Retinal pigment epithelial cell (primary cell): ENCODE data around the gene SLX4IP.

Source experiments
- DNase-seq: peaks from one replicate; pipeline ENCODE4 v3.0.0-alpha.2; 2010; ENCODE audit warnings: low read depth
- H3K4me3 ChIP-seq: 2 replicates; pipeline ENCODE4 v1.5.1; 2011; ENCODE audit warnings: mild to moderate bottlenecking, low read length, control low read depth, moderate library complexity
- CTCF ChIP-seq: conservative IDR thresholded peaks from 2 replicates; pipeline ENCODE4 v1.5.1; 2011; ENCODE audit warnings: low read depth, low read length, control low read depth, inconsistent platforms

The SLX4IP gene

GRCh38 chr20:10652660-10653261 lies 217.7 kb downstream of the SLX4IP start:
- no peak overlapping the region for H3K4me3 ChIP-seq
- DNase-seq = no peak
- no peak for TF ChIP-seq CTCF

- peak overlapping the region; percentile 19 for H3K4me3 ChIP-seq
- DNase-seq = peak; percentile 92
- TF ChIP-seq CTCF = no peak
Observed at GRCh38 chr20:10653599-10654249, 218.6 kb downstream of the SLX4IP start.

DNA sequence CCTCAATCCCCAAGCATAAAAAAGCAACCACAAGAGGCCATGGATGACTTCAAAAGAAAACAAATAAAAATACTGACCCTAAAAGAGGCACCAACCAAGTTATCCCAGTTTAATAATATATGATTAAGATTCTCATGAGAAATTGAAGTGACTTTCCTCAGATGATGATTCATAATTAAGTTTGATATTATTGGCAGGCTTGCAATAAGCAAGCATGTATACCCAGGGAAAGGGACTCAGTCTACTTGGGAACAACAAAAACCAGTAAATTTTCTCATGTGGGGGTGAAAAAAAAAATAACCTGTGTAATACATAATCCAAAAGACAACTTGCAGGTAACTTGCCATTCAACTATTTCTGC lies 219.1 kb downstream of the SLX4IP start:
- no peak for TF ChIP-seq CTCF
- no peak overlapping the region for H3K4me3 ChIP-seq

GRCh38 chr20:10654630-10655029 lies 219.5 kb downstream of the SLX4IP start:
- no peak for TF ChIP-seq CTCF
- no peak for DNase-seq
- no peak overlapping the region for H3K4me3 ChIP-seq

More for the DNA sequence above, 219.1 kb downstream of the SLX4IP start:
- no peak for DNase-seq

- no peak for DNase-seq
- H3K4me3 ChIP-seq = no peak overlapping the region
- no peak for TF ChIP-seq CTCF
Observed at GRCh38 chr20:10655720-10656669, 220.9 kb downstream of the SLX4IP start.

DNA sequence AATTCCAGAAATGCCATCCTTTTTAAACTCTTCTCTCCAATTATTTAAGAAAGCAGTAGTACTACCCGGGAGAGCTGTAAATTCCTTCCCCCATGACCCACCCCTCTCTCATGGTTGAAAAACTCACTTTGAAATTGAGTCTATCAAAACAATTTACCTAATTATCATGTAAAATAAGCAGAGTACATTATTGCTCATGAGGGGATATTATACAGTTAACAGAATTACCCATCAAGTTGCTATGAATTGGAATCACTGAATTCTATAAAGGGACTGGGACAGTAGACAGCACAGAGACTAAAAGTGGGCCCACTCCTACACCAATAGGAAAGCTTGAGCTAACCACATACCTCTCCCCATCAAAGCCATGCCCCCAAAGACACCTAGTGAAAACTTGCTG lies 222.3 kb downstream of the SLX4IP start:
- TF ChIP-seq CTCF = no peak
- DNase-seq = no peak
- no peak overlapping the region for H3K4me3 ChIP-seq
